ENCODE results near the gene KRTAP19-4. TPM values are rescaled to one million over a fixed set of nuclear protein-coding genes. Genes with fewer than 3 reads are reported as not detected.

KRTAP19-4 gene
- total RNA-seq, 3 donors from 2014 or later = not detected

DNA sequence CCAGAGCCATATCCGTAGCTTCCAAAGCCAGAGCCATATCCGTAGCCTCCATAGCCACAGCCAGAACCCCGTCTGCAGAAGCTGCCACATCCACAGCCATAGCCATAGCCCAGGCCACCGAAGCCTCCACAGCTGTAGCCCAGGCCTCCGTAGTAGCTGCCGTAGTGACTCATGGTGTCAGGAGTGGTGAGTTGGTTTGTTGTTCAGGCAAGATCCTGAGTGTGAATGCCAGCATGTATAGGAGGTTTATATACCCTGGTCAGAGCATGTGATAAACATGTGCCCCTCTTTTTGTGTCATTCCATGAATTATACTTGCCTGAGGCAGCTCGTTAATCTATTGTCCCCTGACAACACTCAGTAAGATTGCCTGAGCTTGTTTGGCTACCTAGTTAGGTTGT is 16.8 kb downstream of the KRTAP19-4 start, which contains the start of gene KRTAP19-1:
KRTAP19-1 (minus strand) TSS at position 223 of the 400 bp plus-strand sequence; CDS start at position 173, 50 bp downstream.
- intact Hi-C loops (cut with DNase I; ENCODE audit: low total_unique reads) = no loop called here
- TF ChIP-seq POLR2AphosphoS5 (IDR thresholded peaks at IDR 0.05) (no peak), POLR2A (IDR thresholded peaks at IDR 0.05) (no peak), CTCF (IDR thresholded peaks at IDR 0.05) (no peak)
- Histone ChIP-seq H3K27ac (no peak within 1 kb of the TSS), H3K27me3 (no peaks in the 10 kb centered on the region), H3K4me1 (no peaks in the 10 kb centered on the region), H3K36me3 (no peaks in the 10 kb centered on the region), H3K9me3 (no peaks in the 10 kb centered on the region), H3K4me3 (no peak within 1 kb of the TSS)
- DNase-seq (ENCODE audit: low spot score in 2 of 2) = no peak

DNA sequence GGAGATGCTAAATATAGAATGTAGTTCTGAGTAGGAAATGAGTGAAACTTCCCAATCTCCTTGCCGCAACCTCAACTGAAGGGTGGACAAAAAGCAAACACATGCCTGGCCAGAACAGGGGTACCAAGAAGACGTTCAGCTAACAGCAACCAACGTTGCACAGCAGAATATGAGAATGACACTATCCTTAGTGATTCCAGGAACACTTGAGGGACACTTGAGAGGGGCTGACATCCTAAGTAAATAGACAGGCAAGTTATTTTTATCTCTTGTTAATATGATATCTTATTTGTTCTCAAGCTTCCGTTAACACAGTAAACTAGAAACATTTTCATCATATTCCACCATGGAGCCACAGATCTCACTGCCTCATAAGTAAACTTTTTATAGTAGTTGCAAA is 17.7 kb downstream of the KRTAP19-4 start:
- intact Hi-C loops (cut with DNase I; ENCODE audit: low total_unique reads) = no loop called here
- no peak overlapping the region for H3K4me3 ChIP-seq

DNA sequence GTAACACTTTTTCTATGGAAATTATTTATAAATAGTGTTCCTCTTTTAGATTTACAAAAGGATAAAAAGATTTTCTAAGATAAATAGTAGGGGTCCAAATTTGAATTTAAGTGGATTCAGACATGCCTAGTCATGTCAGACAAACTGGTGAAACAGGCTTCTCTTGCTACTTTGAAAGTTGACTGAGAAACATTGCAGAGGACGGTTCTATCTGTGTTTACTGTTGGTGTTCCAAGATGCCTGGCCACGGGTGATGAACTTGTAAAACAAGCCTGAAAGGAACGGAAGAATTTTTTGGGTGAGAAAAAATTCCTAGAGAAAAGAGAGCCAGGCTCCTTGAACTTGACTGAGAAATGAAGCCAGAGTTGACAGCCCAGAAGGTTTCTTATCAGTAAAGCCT is 19.0 kb downstream of the KRTAP19-4 start:
- H3K9me3 ChIP-seq = no peaks in the 10 kb centered on the region
- no peaks in the 10 kb centered on the region for H3K27me3 ChIP-seq
- TF ChIP-seq POLR2AphosphoS5 (IDR thresholded peaks at IDR 0.05) = no peak
- DNase-seq (ENCODE audit: low spot score in 2 of 2) = no peak
- intact Hi-C loops (cut with DNase I; ENCODE audit: low total_unique reads) = no loop called here
- no peak overlapping the region for H3K4me3 ChIP-seq
- H3K36me3 ChIP-seq = no peaks in the 10 kb centered on the region
- no peaks in the 10 kb centered on the region for H3K4me1 ChIP-seq
- H3K27ac ChIP-seq = no peak overlapping the region

More for the DNA sequence above, 17.7 kb downstream of the KRTAP19-4 start:
- Histone ChIP-seq H3K4me1 (no peaks in the 10 kb centered on the region), H3K36me3 (no peaks in the 10 kb centered on the region), H3K9me3 (no peaks in the 10 kb centered on the region), H3K27ac (no peak overlapping the region), H3K27me3 (no peaks in the 10 kb centered on the region)
- TF ChIP-seq POLR2AphosphoS5 (IDR thresholded peaks at IDR 0.05) = no peak
- no peak for TF ChIP-seq POLR2A (IDR thresholded peaks at IDR 0.05)
- no peak for TF ChIP-seq CTCF (IDR thresholded peaks at IDR 0.05)
- DNase-seq (ENCODE audit: low spot score in 2 of 2) = no peak

GRCh38 chr21:30468900-30469714 is 27.9 kb downstream of the KRTAP19-4 start:
- intact Hi-C loops (cut with DNase I; ENCODE audit: low total_unique reads) = no loop called here
- DNase-seq (ENCODE audit: low spot score in 2 of 2) = no peak

GRCh38 chr21:30463713-30464112 is 33.3 kb downstream of the KRTAP19-4 start:
- no peaks in the 10 kb centered on the region for H3K36me3 ChIP-seq
- no peak for DNase-seq (ENCODE audit: low spot score in 2 of 2)
- no peaks in the 10 kb centered on the region for H3K9me3 ChIP-seq
- no peak for TF ChIP-seq POLR2A (IDR thresholded peaks at IDR 0.05)
- TF ChIP-seq CTCF (IDR thresholded peaks at IDR 0.05) = peak in 1 of 3 donors; percentile 27
- H3K27ac ChIP-seq = no peak overlapping the region
- intact Hi-C loops (cut with DNase I; ENCODE audit: low total_unique reads) = no loop called here
- no peaks in the 10 kb centered on the region for H3K4me1 ChIP-seq
- no peak overlapping the region for H3K4me3 ChIP-seq
- H3K27me3 ChIP-seq = no peaks in the 10 kb centered on the region

More at GRCh38 chr21:30468900-30469714, 27.9 kb downstream of the KRTAP19-4 start:
- Histone ChIP-seq H3K4me3 (no peak overlapping the region), H3K4me1 (no peaks in the 10 kb centered on the region), H3K9me3 (no peaks in the 10 kb centered on the region), H3K36me3 (no peaks in the 10 kb centered on the region), H3K27me3 (no peaks in the 10 kb centered on the region), H3K27ac (no peak overlapping the region)
- no peak for TF ChIP-seq CTCF (IDR thresholded peaks at IDR 0.05)
- TF ChIP-seq POLR2A (IDR thresholded peaks at IDR 0.05) = no peak
- TF ChIP-seq POLR2AphosphoS5 (IDR thresholded peaks at IDR 0.05) = no peak
